Measurements from ENCODE around the gene CHMP1B.

Gene CHMP1B, protein sequence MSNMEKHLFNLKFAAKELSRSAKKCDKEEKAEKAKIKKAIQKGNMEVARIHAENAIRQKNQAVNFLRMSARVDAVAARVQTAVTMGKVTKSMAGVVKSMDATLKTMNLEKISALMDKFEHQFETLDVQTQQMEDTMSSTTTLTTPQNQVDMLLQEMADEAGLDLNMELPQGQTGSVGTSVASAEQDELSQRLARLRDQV

DNA sequence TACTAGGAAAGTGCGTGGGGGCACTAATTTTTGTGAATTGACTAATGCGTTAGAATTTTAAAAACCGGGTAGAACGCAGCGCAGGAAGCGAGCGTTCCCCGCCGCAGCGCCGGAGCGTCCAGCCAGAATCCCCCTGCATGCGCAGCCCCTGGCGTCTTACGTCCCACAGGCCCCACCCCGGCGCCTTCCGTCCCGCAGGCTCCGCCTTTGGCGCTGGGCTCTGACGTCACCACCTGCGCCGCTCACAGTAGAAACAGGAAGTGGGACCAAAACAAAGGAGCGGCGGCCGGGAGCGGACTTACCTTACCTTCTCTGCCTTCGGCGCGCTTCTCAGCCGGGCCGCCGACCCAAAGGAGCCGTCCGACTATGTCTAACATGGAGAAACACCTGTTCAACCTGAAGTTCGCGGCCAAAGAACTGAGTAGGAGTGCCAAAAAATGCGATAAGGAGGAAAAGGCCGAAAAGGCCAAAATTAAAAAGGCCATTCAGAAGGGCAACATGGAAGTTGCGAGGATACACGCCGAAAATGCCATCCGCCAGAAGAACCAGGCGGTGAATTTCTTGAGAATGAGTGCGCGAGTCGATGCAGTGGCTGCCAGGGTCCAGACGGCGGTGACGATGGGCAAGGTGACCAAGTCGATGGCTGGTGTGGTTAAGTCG is at the start of gene CHMP1B:
TSS of gene CHMP1B (plus strand) at position 268 of the 660 bp plus-strand sequence. CDS start at position 367, 99 bp downstream.
- peak within 1 kb of the TSS; percentile 60 for H3K27ac ChIP-seq
- TF ChIP-seq, protein P1, sequence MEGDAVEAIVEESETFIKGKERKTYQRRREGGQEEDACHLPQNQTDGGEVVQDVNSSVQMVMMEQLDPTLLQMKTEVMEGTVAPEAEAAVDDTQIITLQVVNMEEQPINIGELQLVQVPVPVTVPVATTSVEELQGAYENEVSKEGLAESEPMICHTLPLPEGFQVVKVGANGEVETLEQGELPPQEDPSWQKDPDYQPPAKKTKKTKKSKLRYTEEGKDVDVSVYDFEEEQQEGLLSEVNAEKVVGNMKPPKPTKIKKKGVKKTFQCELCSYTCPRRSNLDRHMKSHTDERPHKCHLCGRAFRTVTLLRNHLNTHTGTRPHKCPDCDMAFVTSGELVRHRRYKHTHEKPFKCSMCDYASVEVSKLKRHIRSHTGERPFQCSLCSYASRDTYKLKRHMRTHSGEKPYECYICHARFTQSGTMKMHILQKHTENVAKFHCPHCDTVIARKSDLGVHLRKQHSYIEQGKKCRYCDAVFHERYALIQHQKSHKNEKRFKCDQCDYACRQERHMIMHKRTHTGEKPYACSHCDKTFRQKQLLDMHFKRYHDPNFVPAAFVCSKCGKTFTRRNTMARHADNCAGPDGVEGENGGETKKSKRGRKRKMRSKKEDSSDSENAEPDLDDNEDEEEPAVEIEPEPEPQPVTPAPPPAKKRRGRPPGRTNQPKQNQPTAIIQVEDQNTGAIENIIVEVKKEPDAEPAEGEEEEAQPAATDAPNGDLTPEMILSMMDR (conservative IDR thresholded peaks at IDR 0.05) = no peak

DNA sequence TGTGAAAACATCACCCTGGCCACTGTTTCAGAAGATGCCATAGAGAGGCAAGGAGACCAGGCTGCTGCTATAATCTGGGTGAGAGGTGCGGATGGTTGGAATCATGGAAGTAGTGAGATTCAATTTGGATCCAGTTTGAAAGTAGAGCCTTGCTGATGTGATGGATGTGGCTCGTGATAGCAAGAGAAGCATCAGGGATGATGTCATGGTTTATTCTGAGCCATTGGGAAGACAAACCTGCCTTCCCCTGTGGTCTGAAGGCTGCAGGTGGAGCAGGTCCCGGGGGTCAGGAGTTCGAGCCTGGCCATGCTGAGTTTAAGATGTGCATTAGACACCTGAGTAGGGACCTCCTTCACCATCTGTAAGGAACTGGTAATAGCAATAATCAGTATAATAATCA is 49.6 kb upstream of the CHMP1B start:
- TF ChIP-seq, protein P1 (conservative IDR thresholded peaks at IDR 0.05) = no peak
- no peak overlapping the region for H3K27ac ChIP-seq

DNA sequence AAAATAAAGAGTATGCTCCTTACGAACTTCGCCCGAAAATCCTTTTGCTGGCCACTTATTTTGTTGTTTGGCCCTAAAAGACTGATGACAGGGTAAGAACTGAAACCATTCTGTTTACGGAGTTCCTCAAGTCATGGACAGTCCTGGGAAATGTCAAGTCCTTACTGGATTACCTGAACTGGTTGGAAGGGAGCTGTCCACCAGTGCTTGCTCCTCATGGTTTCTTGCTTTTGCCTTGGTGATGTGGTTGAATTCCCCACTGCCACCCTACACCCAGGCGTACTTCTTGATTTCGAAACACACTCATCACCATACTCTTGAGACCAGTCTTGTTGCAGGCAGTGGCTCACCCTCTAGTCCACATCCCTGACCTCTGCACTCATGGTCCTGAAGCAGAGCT is 49.1 kb upstream of the CHMP1B start:
- H3K27ac ChIP-seq = no peak overlapping the region
- TF ChIP-seq, protein P1 (conservative IDR thresholded peaks at IDR 0.05) = no peak

DNA sequence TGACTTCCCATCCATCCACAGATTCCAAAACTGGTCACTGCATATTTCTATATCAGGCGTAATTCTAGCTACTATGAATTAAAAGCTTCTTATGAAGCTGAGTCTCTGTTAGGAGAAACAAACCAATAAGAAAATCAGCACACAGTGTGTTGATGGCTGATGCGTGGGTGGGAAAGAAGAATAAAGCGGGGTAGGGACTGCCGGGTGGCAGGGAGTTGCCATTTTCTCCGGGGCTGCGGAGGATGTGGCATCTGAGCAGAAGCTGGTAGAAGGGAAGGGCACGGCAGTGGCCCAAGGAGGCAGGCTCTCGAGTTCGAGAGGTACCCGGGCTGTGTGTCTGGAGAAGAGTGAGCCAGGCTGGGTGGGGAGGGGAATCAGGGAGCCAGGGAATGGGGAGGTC is 48.6 kb upstream of the CHMP1B start:
- TF ChIP-seq, protein P1 (conservative IDR thresholded peaks at IDR 0.05) = no peak
- no peak overlapping the region for H3K27ac ChIP-seq

DNA sequence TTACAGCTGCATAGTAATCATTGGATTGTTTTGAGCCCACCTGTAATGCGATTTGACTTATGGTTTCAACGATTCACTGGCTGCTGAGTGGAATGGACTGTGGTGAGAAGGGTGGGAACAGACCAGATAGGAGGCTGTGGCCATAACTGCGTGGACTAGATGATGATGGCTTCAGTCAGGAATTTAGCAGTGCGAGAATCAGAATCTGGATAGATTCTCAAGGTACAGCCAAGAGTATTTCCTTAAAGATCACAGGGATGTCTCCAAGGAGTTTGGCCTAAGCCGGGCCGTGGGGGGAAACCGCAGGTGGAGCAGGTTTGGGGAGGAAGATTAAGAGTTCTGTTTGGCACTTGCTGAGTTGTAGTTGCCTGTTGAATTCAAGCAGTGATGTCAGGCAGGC is 44.0 kb upstream of the CHMP1B start:
- H3K27ac ChIP-seq = no peak overlapping the region
- TF ChIP-seq, protein P1 (conservative IDR thresholded peaks at IDR 0.05) = no peak

DNA sequence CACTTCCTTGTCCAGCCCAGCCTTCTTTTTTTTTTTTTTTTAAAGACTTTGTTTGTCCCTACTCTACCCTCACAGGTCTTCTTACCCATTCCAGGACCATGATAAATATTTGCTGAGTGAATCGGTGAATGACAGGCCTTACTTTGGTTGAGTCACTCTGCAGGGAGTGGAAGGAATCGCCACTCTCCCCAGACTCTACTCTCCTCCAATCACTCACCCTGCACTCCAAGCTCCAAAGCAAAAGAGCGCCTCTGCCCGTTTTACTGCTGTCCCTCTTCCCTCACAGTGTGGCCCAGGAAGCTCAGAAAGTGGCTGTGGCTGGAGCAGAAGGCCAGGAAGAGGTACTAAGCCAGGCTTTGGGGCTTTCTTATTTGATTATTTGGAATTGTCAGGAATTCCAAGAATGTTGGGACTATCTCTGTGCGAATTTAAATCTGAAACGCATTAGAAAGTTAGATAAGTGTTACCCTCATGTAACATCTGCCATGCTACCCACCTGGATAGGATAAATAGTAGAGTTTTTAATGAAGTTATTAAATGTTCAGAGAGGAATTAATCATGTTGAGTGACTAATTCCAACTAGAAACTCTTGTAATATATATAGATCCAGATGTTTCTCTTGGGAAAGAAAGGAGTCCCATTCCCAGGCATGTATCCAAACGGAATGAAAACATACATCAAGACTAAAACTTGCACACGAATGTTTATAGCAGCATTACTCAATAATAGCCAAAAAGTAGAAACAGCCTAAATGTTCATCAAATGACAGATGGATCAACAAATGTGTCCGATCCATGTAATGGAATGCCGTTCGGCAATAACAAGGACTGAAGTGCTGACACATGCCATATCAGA is 43.0 kb upstream of the CHMP1B start:
- no peak overlapping the region for H3K27ac ChIP-seq
- TF ChIP-seq, protein P1 (conservative IDR thresholded peaks at IDR 0.05) = no peak

DNA sequence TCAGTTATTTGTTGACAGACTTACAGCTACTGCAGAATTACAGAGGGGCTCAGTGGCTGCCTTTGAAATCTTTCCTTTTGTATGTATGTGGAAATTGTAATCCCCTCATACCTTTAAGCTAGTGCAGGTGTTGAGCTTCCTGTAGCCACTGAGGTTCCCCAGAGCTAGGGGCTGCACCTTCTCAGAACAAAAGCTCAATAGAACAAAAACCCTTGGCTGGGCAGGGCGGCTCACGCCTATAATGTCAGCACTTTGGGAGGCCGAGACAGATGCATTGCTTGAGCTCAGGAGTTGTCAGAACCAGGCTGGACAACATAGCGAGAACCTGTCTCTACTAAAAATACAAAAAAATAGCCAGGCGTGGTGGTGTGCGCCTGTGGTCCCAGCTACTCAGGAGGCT is 41.3 kb upstream of the CHMP1B start:
- H3K27ac ChIP-seq = no peak overlapping the region
- TF ChIP-seq, protein P1 (conservative IDR thresholded peaks at IDR 0.05) = no peak

Measured in VCaP (cell line).